Endothelial cell (in vitro differentiated cells): ENCODE results near the gene MATCAP1. TPM values are rescaled to one million over a fixed set of nuclear protein-coding genes. Genes with fewer than 3 reads are reported as not detected.

Experiments
- DNase-seq: peaks from one replicate; pipeline ENCODE4 v3.0.0; 2021; ENCODE audit warnings: low spot score
- H3K27ac Mint-ChIP-seq: one replicate; pipeline ENCODE4 v1.8.0; 2021; ENCODE audit warnings: mixed read lengths, inconsistent platforms; ENCODE audit not compliant: unreplicated experiment
- H3K27me3 Mint-ChIP-seq: one replicate; pipeline ENCODE4 v1.8.0; 2021; ENCODE audit warnings: mild to moderate bottlenecking, moderate library complexity, mixed read lengths, inconsistent platforms; ENCODE audit not compliant: unreplicated experiment
- H3K36me3 Mint-ChIP-seq: one replicate; pipeline ENCODE4 v1.8.0; 2021; ENCODE audit warnings: mild to moderate bottlenecking, low read depth, mixed read lengths, inconsistent platforms; ENCODE audit not compliant: unreplicated experiment
- H3K4me1 Mint-ChIP-seq: one replicate; pipeline ENCODE4 v1.8.0; 2021; ENCODE audit warnings: mild to moderate bottlenecking, mixed read lengths, inconsistent platforms; ENCODE audit not compliant: unreplicated experiment
- H3K4me3 Mint-ChIP-seq: one replicate; pipeline ENCODE4 v1.8.0; 2021; ENCODE audit warnings: mild to moderate bottlenecking, mixed read lengths, inconsistent platforms; ENCODE audit not compliant: unreplicated experiment
- H3K9me3 Mint-ChIP-seq: one replicate; pipeline ENCODE4 v1.8.0; 2021; ENCODE audit warnings: mixed read lengths, inconsistent platforms; ENCODE audit not compliant: unreplicated experiment
- total RNA-seq: library from RNA; stranded (reverse); fragmentation: NEBNext Ultra II Directional; extraction: Animal tissue kit (Norgen Biotek cat#: 25700); gene quantifications from one replicate; pipeline ENCODE4 v1.2.1, GENCODE V29; 2021; ENCODE audit not compliant: unreplicated experiment
- TF ChIP-seq, protein P1 (sequence below): fragments of 200-600 bp; sonication (generic); IDR thresholded peaks from one replicate; pipeline ENCODE4 v1.5.0; 2021; ENCODE audit warnings: antibody characterized with exemption; ENCODE audit not compliant: unreplicated experiment

The MATCAP1 gene
- total RNA-seq, 1 donor from 2014 or later = 88.8 TPM

DNA sequence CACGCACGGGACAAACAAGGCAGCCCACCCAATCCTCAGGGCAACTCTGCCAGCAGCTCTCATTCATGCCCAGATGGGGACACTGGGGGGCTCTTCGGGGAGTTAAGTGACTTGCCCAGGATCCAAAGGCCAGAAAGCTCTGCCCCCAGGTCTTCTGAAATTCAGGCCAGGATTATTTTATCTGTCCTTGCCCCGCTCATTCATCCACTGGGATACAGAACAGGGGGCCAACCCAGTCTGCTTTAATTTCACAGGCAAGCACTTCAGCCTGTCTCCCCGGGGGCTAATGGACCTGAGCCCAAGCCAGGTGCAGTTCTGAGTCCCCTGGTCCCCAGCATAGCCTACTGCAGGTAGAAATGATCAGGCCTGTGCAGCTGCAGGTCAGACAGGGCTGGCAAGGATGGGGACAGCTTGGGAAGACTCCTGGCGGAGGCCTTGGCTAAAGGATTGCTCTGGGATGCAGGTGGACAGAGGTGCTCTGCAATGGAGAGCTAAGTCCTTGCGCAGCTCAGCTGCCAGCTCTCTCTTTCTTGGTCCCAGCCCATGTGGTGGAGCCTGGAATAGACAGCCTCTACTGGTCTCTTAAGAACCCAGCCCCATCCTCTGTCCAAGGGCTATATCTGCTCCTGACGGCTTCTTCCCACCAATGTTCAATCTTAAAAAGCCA, 32.2 kb downstream of the MATCAP1 start:
- no peaks in the 10 kb centered on the region for H3K4me1 Mint-ChIP-seq
- no peak for DNase-seq

DNA sequence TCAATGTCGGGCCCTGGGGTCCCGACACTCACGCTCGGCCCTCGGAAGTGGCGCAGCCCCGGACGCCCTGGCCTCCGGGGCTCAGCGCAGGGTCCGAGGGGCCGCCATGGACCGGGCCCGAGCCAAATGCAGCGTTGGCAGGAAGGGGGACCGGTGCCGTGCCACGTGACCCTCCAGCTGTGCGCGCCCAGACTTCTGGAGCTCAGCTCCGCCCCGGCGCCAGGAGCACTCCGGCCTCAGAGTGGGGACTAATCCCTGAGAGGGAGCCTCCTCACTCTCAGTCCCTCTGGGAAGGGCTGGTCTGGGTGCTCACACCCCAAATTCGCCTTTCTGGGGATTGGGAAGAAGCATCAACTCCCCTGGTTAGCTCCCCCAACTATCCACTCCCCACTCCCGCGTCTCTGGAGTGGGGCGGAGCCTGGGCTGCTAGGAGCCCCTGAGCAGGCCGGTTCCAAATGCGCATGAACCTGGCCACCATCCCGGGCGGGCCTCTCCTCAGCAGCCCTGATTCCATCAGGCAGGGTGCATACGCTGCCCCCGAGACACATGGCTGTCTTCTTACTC, 32.8 kb downstream of the MATCAP1 start, which contains the start of gene B3GNT9:
Gene B3GNT9, minus strand, starts transcription at position 166 of the 564 bp plus-strand sequence. CDS start 513 bp downstream, outside the sequence.
- peaks cover 39% of the 10 kb centered on the region for H3K27me3 Mint-ChIP-seq

More for the DNA sequence above, 32.2 kb downstream of the MATCAP1 start:
- TF ChIP-seq, protein P1, sequence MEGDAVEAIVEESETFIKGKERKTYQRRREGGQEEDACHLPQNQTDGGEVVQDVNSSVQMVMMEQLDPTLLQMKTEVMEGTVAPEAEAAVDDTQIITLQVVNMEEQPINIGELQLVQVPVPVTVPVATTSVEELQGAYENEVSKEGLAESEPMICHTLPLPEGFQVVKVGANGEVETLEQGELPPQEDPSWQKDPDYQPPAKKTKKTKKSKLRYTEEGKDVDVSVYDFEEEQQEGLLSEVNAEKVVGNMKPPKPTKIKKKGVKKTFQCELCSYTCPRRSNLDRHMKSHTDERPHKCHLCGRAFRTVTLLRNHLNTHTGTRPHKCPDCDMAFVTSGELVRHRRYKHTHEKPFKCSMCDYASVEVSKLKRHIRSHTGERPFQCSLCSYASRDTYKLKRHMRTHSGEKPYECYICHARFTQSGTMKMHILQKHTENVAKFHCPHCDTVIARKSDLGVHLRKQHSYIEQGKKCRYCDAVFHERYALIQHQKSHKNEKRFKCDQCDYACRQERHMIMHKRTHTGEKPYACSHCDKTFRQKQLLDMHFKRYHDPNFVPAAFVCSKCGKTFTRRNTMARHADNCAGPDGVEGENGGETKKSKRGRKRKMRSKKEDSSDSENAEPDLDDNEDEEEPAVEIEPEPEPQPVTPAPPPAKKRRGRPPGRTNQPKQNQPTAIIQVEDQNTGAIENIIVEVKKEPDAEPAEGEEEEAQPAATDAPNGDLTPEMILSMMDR = no peak
- Mint-ChIP-seq H3K4me3 (peak overlapping the region; percentile 47), H3K9me3 (no peaks in the 10 kb centered on the region), H3K27me3 (peaks cover 41% of the 10 kb centered on the region), H3K36me3 (peaks cover 5% of the 10 kb centered on the region), H3K27ac (no peak overlapping the region)

DNA sequence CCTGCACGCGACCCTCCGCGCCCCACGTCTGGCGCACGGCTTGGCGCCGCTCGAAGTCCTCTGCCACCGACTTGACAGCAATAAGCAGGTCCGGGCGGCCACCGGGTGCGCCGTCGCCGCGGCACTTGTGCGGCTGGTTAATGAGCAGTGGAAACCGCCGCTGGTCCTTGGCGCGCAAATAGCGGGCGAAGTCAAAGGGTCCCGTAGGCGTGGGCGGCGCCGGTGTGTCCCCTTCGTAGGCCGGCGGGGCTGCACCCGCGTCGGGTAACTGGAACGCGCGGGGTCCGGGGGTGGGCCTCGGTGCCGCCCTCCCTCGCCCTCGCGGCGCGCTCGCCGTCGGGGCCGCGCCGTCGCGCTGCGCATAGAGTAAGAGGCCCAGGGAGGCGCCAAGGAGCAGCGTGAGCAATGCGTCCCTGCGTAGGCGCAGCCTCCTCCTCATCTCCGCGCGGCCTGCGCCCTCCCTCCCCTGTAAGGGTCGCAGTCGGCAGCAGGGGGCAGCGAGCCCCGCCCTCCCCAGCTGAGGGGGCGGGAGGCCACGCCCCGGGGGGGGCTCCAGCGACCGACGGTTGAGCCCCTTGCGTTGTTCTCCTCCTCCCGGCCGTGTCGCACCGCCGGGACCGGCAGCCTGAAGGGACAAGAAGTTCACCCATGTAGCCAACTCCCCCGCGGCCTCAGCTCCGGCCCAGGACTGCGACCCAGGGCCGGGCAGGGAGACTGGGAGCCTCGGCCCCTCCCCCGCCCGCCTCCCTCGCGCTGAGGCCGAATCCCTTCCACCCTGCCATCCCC, 33.5 kb downstream of the MATCAP1 start:
- H3K27ac Mint-ChIP-seq = no peak overlapping the region
- no peaks in the 10 kb centered on the region for H3K9me3 Mint-ChIP-seq
- peaks cover 5% of the 10 kb centered on the region for H3K36me3 Mint-ChIP-seq
- no peaks in the 10 kb centered on the region for H3K4me1 Mint-ChIP-seq
- no peak overlapping the region for H3K4me3 Mint-ChIP-seq
- TF ChIP-seq, protein P1 = no peak
- peaks cover 40% of the 10 kb centered on the region for H3K27me3 Mint-ChIP-seq
- DNase-seq = peak; percentile 64

More for the DNA sequence above, 32.8 kb downstream of the MATCAP1 start, which contains the start of gene B3GNT9:
- Mint-ChIP-seq H3K27ac (no peak within 1 kb of the TSS), H3K4me3 (peak within 1 kb of the TSS; percentile 47), H3K36me3 (peaks cover 5% of the 10 kb centered on the region), H3K4me1 (no peaks in the 10 kb centered on the region), H3K9me3 (no peaks in the 10 kb centered on the region)
- DNase-seq = no peak
- TF ChIP-seq, protein P1 = no peak

DNA sequence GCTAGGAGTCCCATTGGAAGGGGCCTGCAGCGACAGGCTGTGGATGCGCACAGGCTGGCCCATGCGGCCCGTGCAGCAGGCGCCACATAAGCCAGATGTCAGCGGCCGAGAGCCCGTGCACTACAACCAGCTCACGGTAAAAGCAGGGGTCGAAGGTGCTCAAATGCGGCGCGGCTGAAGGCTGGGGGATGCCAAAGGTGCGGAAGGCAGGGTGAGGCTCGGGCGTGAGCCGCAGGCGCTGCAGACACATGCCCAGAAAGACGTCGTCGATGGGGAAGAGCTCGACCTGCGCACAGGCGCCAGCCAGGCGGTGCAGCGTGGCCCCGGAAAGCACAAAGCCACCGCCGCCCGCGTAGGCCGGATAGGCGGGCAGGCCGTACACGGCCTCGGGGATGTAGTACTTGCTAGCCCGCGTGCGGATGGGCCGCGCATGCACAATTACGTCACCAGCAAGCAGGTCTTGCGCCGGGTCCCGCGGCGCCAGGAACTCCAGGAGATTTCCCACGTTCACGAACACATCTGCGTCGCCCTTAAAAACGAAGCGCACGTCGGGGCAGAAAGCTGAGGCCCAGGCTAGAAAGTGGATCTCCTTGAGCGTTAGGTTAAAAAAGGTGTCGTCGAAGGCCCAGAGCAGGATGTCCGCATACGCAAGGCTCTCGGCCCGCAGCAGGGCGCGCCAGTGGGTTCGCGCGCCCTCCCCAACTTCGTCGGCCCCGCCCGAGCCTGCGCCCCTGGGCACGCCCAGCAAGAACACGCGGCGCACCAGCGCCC, 34.3 kb downstream of the MATCAP1 start:
- Mint-ChIP-seq H3K4me3 (no peak overlapping the region), H3K36me3 (peaks cover 12% of the 10 kb centered on the region), H3K27me3 (peaks cover 38% of the 10 kb centered on the region), H3K4me1 (no peaks in the 10 kb centered on the region), H3K9me3 (no peaks in the 10 kb centered on the region), H3K27ac (no peak overlapping the region)
- no peak for DNase-seq
- TF ChIP-seq, protein P1 = peak; percentile 57
